Naive thymus-derived CD8-positive, alpha-beta T cell (primary cell): ENCODE results near the gene NLRP6. TPM values are rescaled to one million over a fixed set of nuclear protein-coding genes. Genes with fewer than 3 reads are reported as not detected.
A peak's percentile ranks its signal among the peaks of the same experiment; 100 is the strongest.
"Not testable (repeated sequence)": the region's sequence is repeated elsewhere in the genome, so short reads cannot be mapped to it uniquely, and the experiment has no call there.

ENCODE experiments used
- ATAC-seq, 2 donors: fragments of 150-1000 bp; cut with Tn5 transposase in 1 of 2; sonication (Bioruptor Pico), chemical (Tn5 transposase) in 1 of 2; 1 replicate in 1 of 2; 2 replicates in 1 of 2; pipeline ENCODE4 v1.10.0; 2021; ENCODE audit warnings: mild to moderate bottlenecking in 2 of 2, moderate library complexity in 2 of 2
- POLR2A ChIA-PET: fragments of 350-600 bp; sonication (Branson Sonifier 250); formaldehyde crosslinking; loops from one replicate; lab custom pipeline; 2021; ENCODE audit warnings: antibody characterized with exemption; lab: Charles Lee
- DNase-seq, 10 donors: peaks; one replicate each; pipeline versions ENCODE4 v3.0.0 to v3.0.0-alpha.2; 2020 to 2022
- H3K27ac Mint-ChIP-seq, 10 donors: one replicate each; pipeline ENCODE4 v1.8.0; 2020 to 2022; ENCODE audit warnings: mild to moderate bottlenecking in 10 of 10, mixed read lengths in 10 of 10, moderate library complexity in 4 of 10, inconsistent platforms in 1 of 10
- H3K27me3 Mint-ChIP-seq, 5 donors: one replicate each; pipeline ENCODE4 v1.8.0; 2021 to 2022; ENCODE audit warnings: mixed read lengths in 5 of 5
- H3K36me3 Mint-ChIP-seq, 3 donors: one replicate each; pipeline ENCODE4 v1.8.0; 2020 to 2022; ENCODE audit warnings: mixed read lengths in 3 of 3, mild to moderate bottlenecking in 2 of 3, inconsistent platforms in 1 of 3
- H3K4me1 Mint-ChIP-seq, 4 donors: one replicate each; pipeline ENCODE4 v1.8.0; 2021 to 2022; ENCODE audit warnings: mixed read lengths in 4 of 4
- H3K4me3 Mint-ChIP-seq, 10 donors: one replicate each; pipeline ENCODE4 v1.8.0; 2020 to 2022; ENCODE audit warnings: mild to moderate bottlenecking in 10 of 10, mixed read lengths in 10 of 10, moderate library complexity in 6 of 10, inconsistent platforms in 1 of 10
- H3K9me3 Mint-ChIP-seq, 9 donors: one replicate each; pipeline ENCODE4 v1.8.0; 2020 to 2022; ENCODE audit warnings: mixed read lengths in 9 of 9, mild to moderate bottlenecking in 3 of 9, inconsistent platforms in 1 of 9, moderate library complexity in 1 of 9
- polyA plus RNA-seq, 3 donors: library from polyadenylated mRNA; unstranded; fragments of 300-500 nt; fragmentation: Illumina TruSeq; gene quantifications; one replicate each; pipeline ENCODE4 v1.2.3, GENCODE V29; 2021
- total RNA-seq, 8 experiments: library from RNA in 2 of 8; stranded (reverse) in 2 of 8; gene quantifications; one replicate each; pipeline ENCODE4 v1.2.3 and lab custom pipeline; 2021 to 2026

NLRP6 gene
- total and polyA plus RNA-seq, 5 experiments from 2014 or later: 9.1 to 32.0 (median 25.9) TPM

- not testable (repeated sequence) for H3K27me3 Mint-ChIP-seq, H3K36me3 Mint-ChIP-seq, H3K9me3 Mint-ChIP-seq, ATAC-seq, DNase-seq
- H3K4me1 Mint-ChIP-seq: peaks cover 37 to 93% (median 82%) of the 10 kb centered on the region in 4 donors
- peak overlapping the region in 4 of 10 donors; percentile 52 to 74 (median 59) for H3K4me3 Mint-ChIP-seq
- peak overlapping the region; percentile 63 to 95 (median 90) for H3K27ac Mint-ChIP-seq
- POLR2A ChIA-PET: interaction anchor here (0.5 to 5.6 kb wide), 10 partner anchors 11 to 1284 kb away, joined by 3 to 38 read pairs (median 6); partner anchors contain the start of genes BET1L and RIC8A
These were observed 50.4 kb downstream of the NLRP6 start for GRCh38 chr11:328516-329100.

DNA sequence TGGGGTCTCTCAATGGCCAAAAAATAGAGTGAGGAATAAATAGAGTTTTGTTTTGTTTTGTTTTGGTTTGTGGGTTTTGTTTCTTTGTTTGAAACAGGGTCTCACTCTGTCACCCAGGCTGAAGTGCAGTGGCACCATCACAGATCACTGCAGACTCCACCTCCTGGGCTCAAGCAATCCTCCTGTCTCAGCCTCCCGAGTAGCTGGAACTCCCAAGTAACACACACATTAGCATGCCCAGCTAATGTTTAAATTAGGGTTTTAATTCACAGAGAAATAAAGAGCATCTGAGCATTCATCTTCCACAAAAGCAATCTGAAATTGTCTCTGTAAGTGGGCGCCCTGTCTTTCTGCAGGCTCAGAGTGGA lies 51.7 kb downstream of the NLRP6 start:
- POLR2A ChIA-PET: interaction anchor here (0.8 to 5.6 kb wide), 10 partner anchors 10 to 123 kb away, joined by 3 to 38 read pairs (median 5); partner anchors contain the start of genes BET1L and RIC8A
- Mint-ChIP-seq H3K9me3 (no peaks in the 10 kb centered on the region), H3K4me1 (peaks cover 29 to 88% (median 73%) of the 10 kb centered on the region in 4 donors), H3K36me3 (no peaks in the 10 kb centered on the region), H3K4me3 (peak overlapping the region in 9 of 10 donors; percentile 22 to 74 (median 56)), H3K27ac (peak overlapping the region; percentile 81 to 95 (median 92)), H3K27me3 (no peaks in the 10 kb centered on the region)
- ATAC-seq (no peak), DNase-seq (no peak)

DNA sequence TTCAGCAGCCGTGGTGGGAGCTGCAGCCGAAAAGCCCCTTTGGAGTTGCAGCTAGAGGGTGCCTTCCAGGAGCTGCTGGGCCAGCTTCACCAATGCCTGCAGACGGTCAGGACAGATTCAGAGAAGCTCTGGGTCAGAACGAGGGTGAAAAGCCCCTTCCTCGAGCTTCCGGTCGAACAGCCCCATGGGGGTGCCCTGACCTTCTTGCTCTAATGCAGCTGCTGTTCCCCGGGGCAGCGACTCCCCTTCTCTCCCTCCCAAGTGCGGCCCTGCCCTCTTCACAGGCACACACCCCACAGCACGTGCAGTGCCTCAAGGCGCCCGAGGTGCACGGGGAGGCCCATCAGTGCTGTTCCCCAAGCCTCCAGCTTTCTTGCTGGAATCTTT lies 52.1 kb downstream of the NLRP6 start:
- no peak for ATAC-seq
- H3K27ac Mint-ChIP-seq: peak overlapping the region; percentile 81 to 95 (median 92)
- POLR2A ChIA-PET: interaction anchor here (0.8 to 5.6 kb wide), 9 partner anchors 9 to 123 kb away, joined by 3 to 38 read pairs (median 6); partner anchors contain the start of genes BET1L and RIC8A
- H3K4me1 Mint-ChIP-seq: peaks cover 27 to 86% (median 70%) of the 10 kb centered on the region in 4 donors
- no peaks in the 10 kb centered on the region for H3K36me3 Mint-ChIP-seq
- no peak for DNase-seq
- no peaks in the 10 kb centered on the region for H3K27me3 Mint-ChIP-seq
- H3K9me3 Mint-ChIP-seq: no peaks in the 10 kb centered on the region
- H3K4me3 Mint-ChIP-seq: peak overlapping the region in 5 of 10 donors; percentile 60 to 84 (median 73)

DNA sequence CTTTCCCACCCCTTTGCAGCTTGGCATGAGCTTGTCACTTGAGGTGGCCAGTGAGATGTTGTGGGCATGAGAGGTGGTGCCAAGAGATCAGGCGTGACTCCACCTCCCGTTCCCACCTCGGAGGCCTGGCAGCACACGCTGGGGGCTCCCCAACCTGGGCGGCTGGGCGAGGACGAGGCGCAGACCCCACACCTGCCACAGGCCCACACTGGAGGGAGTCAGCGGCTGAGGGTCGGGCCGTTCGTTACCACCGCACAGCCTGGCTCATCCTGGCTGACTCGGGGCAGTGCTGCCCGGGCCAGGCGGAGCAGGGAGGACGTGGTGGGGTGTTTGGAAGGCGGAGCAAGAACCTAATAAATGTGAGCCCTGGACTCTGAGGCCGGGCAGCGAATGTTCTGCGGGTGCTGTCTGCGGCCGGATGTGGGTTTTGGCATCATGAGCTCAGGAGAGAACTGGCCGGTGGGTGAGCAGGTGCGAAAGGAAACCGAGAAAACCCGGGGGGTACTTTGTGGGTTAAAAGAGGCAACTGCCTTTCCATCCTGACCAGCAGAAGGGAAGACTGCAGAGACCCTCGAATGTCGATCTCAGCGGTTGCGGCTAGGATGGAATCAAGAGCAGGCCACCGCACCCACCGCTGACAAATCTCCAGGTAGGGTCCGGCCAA lies 52.6 kb downstream of the NLRP6 start:
- Mint-ChIP-seq H3K4me1 (peaks cover 30 to 86% (median 71%) of the 10 kb centered on the region in 4 donors), H3K4me3 (peak overlapping the region; percentile 40 to 84 (median 66)), H3K9me3 (no peaks in the 10 kb centered on the region), H3K27me3 (no peaks in the 10 kb centered on the region), H3K27ac (peak overlapping the region; percentile 64 to 94 (median 88)), H3K36me3 (no peaks in the 10 kb centered on the region)
- DNase-seq: no peak
- no peak for ATAC-seq
- POLR2A ChIA-PET: interaction anchor here (0.8 to 5.6 kb wide), 7 partner anchors 9 to 86 kb away, joined by 3 to 38 read pairs (median 20); no protein-coding TSS in a partner anchor

- DNase-seq (no peak), ATAC-seq (no peak)
- Mint-ChIP-seq H3K9me3 (no peaks in the 10 kb centered on the region), H3K36me3 (no peaks in the 10 kb centered on the region), H3K27ac (peak overlapping the region; percentile 53 to 92 (median 82)), H3K4me3 (peak overlapping the region; percentile 40 to 84 (median 66)), H3K27me3 (no peaks in the 10 kb centered on the region), H3K4me1 (peaks cover 32 to 86% (median 71%) of the 10 kb centered on the region in 4 donors)
- POLR2A ChIA-PET: interaction anchor here (0.6 to 5.6 kb wide), 5 partner anchors 8 to 48 kb away, joined by 8 to 38 read pairs (median 24); no protein-coding TSS in a partner anchor
These were observed 53.3 kb downstream of the NLRP6 start for GRCh38 chr11:331358-332060.

- no peak for ATAC-seq
- peak overlapping the region in 8 of 10 donors; percentile 20 to 76 (median 44) for H3K27ac Mint-ChIP-seq
- H3K9me3 Mint-ChIP-seq: no peaks in the 10 kb centered on the region
- DNase-seq: no peak
- H3K27me3 Mint-ChIP-seq: no peaks in the 10 kb centered on the region
- POLR2A ChIA-PET: interaction anchor here (0.6 to 2.4 kb wide), 4 partner anchors 9 to 17 kb away, joined by 3 to 7 read pairs (median 4); no protein-coding TSS in a partner anchor
- H3K4me1 Mint-ChIP-seq: peaks cover 32 to 84% (median 66%) of the 10 kb centered on the region in 4 donors
- peak overlapping the region in 9 of 10 donors; percentile 18 to 70 (median 54) for H3K4me3 Mint-ChIP-seq
- H3K36me3 Mint-ChIP-seq: no peaks in the 10 kb centered on the region
These were observed 54.7 kb downstream of the NLRP6 start for GRCh38 chr11:332651-333480.

DNA sequence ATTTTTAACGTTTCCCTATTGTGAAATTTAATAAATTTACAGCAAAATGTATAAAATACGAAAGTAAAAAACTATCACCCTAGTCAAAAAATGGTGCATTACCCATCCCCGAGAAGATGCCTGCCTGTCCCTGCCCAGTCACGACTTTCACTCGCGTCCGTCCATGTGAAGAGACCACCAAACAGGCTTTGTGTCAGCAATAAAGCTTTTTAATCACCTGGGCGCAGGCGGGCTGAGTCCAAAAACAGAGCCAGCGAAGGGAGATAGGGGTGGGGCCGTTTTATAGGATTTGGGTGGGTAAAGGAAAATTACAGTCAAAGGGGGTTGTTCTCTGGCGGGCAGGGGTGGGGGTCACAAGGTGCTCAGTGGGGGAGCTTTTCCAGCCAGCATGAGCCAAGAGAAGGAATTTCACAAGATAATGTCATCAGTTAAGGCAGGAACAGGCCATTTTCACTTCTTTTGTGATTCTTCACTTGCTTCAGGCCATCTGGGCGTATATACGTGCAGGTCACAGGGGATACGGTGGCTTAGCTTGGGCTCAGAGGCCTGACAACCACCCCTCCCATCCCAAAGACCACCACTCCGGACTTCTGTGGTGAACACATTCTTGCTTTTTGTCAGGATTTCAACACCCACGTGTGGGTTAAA lies 55.5 kb downstream of the NLRP6 start:
- not testable (repeated sequence) for H3K4me3 Mint-ChIP-seq, H3K36me3 Mint-ChIP-seq, H3K9me3 Mint-ChIP-seq, ATAC-seq, H3K27me3 Mint-ChIP-seq, DNase-seq
- POLR2A ChIA-PET: interaction anchor here (0.6 to 2.4 kb wide), 2 partner anchors 10 to 12 kb away, joined by 3 to 7 read pairs; no protein-coding TSS in a partner anchor
- H3K4me1 Mint-ChIP-seq: peaks cover 34 to 77% (median 65%) of the 10 kb centered on the region in 4 donors
- H3K27ac Mint-ChIP-seq: peak overlapping the region in 2 of 10 donors; percentile 35 to 69

DNA sequence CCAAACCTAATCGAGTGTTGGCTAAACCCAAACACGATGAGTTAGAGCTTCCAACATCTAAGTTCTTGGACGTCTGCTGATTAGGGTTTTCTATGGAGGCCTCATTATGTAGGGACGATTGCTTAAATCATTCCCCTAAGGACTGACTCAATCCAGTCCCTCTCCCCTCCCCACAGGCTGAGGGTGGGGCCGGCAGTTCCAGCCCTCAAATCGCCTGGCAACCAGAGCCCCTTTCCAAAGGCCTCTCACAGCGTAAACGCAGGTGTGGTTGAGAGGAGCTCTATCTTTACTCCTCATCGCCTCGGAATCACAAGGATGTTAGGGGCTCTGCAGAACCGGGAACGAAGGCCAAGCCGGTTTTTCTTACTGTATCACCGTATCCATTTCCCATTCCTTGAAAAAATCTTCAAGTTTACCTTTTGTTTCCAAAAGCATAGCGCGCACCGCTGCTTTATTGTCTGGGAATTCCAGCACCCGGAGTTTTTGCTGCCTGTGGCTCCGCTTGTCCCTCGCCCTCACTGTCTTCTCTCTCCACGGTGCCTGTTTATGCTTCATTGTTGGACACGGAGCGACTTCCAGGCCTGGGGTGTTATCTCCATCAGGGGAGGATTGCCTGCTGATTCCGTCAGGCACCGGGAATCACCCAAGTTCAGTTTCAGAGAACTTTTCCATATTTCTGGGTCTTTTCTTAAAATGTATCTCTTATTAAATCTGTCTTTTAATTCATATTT lies 56.2 kb downstream of the NLRP6 start:
- Mint-ChIP-seq H3K9me3 (no peaks in the 10 kb centered on the region), H3K4me1 (peaks cover 29 to 71% (median 58%) of the 10 kb centered on the region in 4 donors), H3K27me3 (no peaks in the 10 kb centered on the region), H3K27ac (peak overlapping the region in 2 of 10 donors; percentile 14 to 46), H3K36me3 (no peaks in the 10 kb centered on the region), H3K4me3 (no peak overlapping the region)
- POLR2A ChIA-PET: interaction anchor here (2.4 kb wide), 1 partner anchor 11 kb away, joined by 7 read pairs; no protein-coding TSS in a partner anchor
- DNase-seq (no peak), ATAC-seq (no peak)
